ENCODE results near the gene PVR. TPM values are rescaled to one million over a fixed set of nuclear protein-coding genes. Genes with fewer than 3 reads are reported as not detected.
"Not testable (repeated sequence)": the region's sequence is repeated elsewhere in the genome, so short reads cannot be mapped to it uniquely, and the experiment has no call there.

The PVR gene
- polyA plus RNA-seq, 1 donor: 37.2 TPM

- DNase-seq: no peak
Observed at GRCh38 chr19:44698492-44699201, 54.9 kb downstream of the PVR start, which contains the start of gene CEACAM16. Gene CEACAM16, plus strand, starts transcription at chr19:44699151. Its CDS starts 2,306 bp downstream, at chr19:44701457.

- DNase-seq: no peak
Observed at GRCh38 chr19:44700547-44700946, 56.8 kb downstream of the PVR start.

- no peak for DNase-seq
Observed at GRCh38 chr19:44701228-44701627, 57.5 kb downstream of the PVR start.

- DNase-seq: no peak
Observed at GRCh38 chr19:44702551-44703176, 59.0 kb downstream of the PVR start.

- DNase-seq: no peak
Observed at GRCh38 chr19:44703336-44704078, 59.8 kb downstream of the PVR start.

GRCh38 chr19:44704982-44705381 is 61.3 kb downstream of the PVR start:
- DNase-seq: no peak

- no peak for DNase-seq
Observed at GRCh38 chr19:44705502-44706010, 61.8 kb downstream of the PVR start.

- no peak for DNase-seq
Observed at GRCh38 chr19:44706506-44707236, 63.0 kb downstream of the PVR start.

GRCh38 chr19:44707794-44708193 is 64.1 kb downstream of the PVR start:
- no peak for DNase-seq

GRCh38 chr19:44708940-44709339 is 65.2 kb downstream of the PVR start:
- no peak for DNase-seq

GRCh38 chr19:44709434-44710266 is 65.9 kb downstream of the PVR start:
- DNase-seq: not testable (repeated sequence)

- DNase-seq: no peak
Observed at GRCh38 chr19:44710483-44710882, 66.8 kb downstream of the PVR start.

- no peak for DNase-seq
Observed at GRCh38 chr19:44712864-44713515, 69.3 kb downstream of the PVR start.

Other genes starting within 250 kb of the PVR start
- 12.7 TPM for gene ZNF285, start 242.3 kb upstream of the PVR start, polyA plus RNA-seq (ENCODE audit: insufficient read length)
- 18.4 TPM for gene ZNF229, start 195.4 kb upstream of the PVR start, polyA plus RNA-seq (ENCODE audit: insufficient read length)
- 18.4 TPM for gene ZNF180, start 143.4 kb upstream of the PVR start, polyA plus RNA-seq (ENCODE audit: insufficient read length)
- gene CEACAM20, start 114.2 kb upstream of the PVR start, polyA plus RNA-seq (ENCODE audit: insufficient read length): not detected
- gene IGSF23, start 30.3 kb upstream of the PVR start, polyA plus RNA-seq (ENCODE audit: insufficient read length): 0.83 TPM
- 22.7 TPM for gene CEACAM19, start 27.6 kb downstream of the PVR start, polyA plus RNA-seq (ENCODE audit: insufficient read length)
- gene CEACAM16, start 55.2 kb downstream of the PVR start, polyA plus RNA-seq (ENCODE audit: insufficient read length): not detected
- gene BCL3, start 104.8 kb downstream of the PVR start, polyA plus RNA-seq (ENCODE audit: insufficient read length): 4.9 TPM
- gene CBLC, start 134.0 kb downstream of the PVR start, polyA plus RNA-seq (ENCODE audit: insufficient read length): 5.3 TPM
- 461 TPM for gene BCAM, start 165.2 kb downstream of the PVR start, polyA plus RNA-seq (ENCODE audit: insufficient read length)
- gene NECTIN2, start 202.4 kb downstream of the PVR start, polyA plus RNA-seq (ENCODE audit: insufficient read length): 139 TPM
- gene TOMM40, start 247.3 kb downstream of the PVR start, polyA plus RNA-seq (ENCODE audit: insufficient read length): 43.3 TPM

Measured in left kidney (tissue), 2 donors.